HG03469 (cell line): ENCODE data around the gene PTPN22.

Source experiments
- ATAC-seq: cut with Tn5 transposase; IDR thresholded peaks from one replicate; pipeline ENCODE4 v1.9.1; 2021; ENCODE audit warnings: mild to moderate bottlenecking, moderate library complexity, moderate number of reproducible peaks; ENCODE audit not compliant: unreplicated experiment

PTPN22 gene

DNA sequence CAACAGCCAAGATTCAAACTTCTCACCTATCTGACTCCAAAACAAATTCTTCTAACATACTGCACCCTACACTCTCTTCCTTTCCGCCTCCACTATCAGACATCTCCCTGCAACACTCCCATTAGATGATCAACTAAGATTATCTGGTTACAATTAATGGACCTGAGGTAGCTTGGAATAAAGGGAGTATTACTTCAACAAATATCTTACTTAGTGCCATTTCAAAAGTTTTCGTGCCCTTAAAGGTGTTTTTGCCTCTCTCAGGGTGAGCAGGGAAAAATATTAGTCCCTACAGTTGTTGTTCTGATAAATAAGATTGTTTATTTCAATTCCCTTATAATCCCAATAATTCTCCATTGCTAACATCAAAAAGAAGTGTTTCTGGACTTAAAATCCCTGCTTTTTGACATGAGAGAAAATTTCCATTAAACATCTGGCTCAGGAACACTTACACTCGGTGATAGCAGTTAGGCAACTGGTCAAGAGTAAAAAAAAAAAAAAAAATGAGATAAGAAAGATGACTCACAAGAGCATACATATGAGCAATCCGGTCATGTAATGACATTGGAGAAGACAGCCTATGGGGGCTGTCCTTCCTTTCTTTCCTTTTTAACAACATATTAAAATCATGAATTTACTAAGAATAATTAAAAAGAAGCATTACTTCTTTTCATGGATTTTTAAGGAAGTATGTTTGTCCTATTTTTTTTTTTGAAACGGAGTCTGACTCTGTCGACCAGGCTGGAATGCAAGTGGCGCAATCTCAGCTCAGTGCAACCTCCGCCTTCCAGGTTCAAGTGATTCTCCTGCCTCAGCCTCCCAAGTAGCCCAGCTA lies 66.9 kb downstream of the PTPN22 start:
- ATAC-seq, result no peak

DNA sequence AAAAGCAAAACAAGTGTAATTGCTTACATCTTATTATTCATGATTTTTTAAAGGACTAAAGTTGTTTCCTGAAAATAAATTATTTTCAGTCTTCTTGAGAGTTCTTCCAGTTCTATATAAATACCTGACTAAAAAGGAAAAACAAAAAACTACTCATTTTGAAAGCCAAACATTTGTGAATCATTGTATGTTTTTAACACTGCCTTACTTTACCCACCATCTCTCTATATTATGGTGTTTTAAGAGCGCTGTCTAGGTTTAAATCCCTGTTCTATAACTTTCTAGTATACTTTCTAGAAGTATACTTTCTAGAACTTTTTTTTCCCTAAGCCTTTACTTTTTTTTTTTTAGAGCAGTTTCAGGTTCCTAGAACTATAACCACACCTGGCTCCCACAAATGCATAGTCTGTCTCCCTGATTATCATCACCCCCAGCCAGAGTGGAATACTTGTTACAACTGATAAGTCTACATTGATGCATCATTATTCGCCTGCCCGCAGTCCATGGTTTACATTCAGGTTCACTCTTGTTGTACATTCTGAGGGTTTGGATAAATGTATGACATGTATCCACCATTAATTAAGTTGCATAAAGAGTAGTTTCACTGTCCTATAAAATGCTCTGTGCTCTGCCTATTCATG lies 69.0 kb downstream of the PTPN22 start:
- ATAC-seq, result no peak

DNA sequence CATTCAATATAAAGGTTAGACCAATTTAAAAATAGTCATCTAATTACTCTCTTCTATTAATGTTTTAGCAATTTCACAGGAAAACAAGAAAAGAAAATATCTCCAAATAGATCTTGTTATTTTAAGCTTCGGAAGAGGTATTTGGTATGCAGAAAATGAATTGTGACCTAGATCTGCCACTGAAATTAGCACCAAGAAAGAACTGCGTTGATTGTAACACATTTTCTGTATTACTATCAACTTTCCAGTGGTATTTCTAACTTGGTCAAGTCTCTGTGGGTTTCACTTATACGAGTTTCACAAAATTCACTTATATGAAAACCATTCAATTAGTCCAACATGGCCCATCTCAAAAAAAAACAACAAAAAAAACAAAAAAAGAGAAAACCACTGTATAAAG lies 71.0 kb downstream of the PTPN22 start:
- ATAC-seq, result no peak

DNA sequence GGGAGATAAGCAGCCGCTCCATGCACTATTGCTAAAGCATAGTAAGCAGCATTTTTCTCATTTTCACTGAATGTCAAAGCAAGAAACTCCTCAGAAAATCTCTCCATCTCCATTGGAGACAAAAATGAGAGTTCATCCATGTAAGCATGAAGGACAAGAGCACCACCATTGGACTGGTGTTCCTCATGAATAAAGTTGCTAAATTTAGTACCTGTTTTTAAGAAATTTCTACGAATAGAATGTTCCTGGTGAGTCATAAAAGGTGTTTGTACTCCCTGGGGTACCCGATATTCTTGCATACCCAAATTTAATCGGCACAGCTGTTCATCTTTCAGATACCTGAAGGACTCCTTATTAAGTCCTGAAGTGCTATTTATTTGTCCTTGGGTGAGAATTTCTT lies 74.0 kb downstream of the PTPN22 start:
- ATAC-seq, result no peak

DNA sequence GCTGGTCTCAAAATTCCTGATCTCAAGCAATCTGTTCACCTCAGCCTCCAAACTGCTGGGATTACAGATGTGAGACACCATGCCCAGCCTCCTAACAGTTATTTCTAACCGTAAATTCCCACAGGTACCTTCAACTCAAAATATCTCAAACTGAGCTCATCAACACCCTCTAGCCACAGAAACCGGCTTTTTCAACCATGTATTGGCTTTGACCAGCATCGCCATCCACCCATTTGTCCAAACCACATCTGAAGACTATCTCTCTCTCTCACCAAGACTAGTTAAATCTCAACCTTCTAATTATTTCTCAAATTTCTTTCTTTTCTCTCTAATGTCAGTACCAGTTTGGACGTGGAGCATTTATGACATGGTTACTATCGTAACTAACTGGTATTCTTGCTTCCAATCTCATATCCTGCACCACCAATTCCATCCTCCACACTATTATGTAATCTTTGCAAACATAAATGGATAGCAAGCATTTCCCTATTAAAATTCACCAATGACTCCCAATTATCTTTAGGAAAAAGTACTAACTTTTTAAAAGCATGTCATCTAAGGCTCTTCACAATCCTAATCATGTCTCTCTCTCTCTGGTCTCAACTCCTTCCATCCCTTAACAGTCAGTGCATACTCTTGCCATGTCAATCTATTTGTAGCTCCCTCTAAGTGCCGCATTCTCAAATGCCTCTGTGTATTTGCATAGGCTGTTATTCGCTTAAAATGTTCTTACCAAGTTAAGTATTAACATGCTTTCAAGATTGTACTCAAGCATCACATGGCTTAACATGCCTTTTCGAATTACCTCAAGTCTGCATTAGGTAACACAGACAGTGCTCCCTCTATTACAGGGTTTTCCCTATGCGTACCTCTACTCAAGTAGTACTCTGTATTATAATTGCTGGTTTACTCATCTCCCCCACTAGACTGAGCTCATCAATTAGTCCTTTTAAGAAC lies 77.4 kb downstream of the PTPN22 start:
- no peak for ATAC-seq

DNA sequence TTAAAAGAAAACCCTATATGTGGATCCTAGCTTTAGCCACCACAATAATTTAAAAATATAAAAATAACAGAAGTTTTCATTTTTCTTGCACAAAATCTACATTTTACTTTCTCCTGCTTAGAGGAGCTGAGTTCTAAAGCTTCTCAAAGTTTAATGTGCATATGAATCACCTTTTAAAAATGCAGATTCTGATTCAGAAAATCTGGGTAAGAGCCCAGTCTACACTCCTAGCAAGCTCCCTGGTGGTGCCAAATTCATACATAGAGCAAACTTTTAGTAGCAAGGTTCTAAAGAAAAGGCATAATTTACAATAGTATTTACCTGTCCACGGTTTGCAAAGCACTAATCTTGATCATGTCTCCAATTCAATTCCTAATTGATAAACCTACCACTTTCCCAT lies 78.5 kb downstream of the PTPN22 start:
- ATAC-seq, result no peak

DNA sequence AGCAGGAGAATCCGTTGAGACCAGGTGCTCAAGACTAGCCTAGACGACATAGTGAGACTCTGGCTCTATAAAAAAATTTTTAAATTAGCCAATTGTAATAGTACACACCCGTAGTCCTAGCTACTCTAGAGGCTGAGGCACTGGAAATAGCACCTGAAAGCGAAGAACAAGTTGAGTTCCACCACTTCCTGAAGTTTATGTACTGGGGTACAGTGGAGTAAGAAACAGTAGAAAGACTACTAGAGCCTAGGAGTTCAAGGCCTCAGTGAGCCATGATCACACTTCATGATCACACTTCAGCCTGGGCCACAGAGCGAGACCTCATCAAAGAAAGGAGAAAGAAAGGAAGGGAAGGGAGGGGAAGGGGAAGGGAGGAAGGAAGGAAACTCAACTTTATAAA lies 79.0 kb downstream of the PTPN22 start:
- no peak for ATAC-seq

DNA sequence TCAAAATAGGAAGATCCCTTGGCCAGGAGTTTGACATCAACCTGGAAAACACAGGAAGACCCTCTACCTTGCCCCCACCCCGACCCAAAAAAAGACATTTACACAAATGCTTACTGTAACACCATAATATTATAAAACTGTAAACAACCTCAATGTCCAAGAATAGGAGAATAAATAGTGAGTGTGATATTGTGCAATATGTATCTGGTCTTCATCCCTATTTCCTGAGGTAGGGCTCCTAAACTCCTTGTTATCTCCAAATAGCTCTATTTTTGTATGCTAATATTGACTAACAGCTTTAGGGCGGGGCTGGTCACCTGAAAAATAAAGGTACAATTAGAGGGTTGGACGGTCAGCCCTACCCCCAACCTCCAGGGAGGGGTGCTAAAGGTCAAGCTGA lies 82.7 kb downstream of the PTPN22 start:
- ATAC-seq, result no peak

DNA sequence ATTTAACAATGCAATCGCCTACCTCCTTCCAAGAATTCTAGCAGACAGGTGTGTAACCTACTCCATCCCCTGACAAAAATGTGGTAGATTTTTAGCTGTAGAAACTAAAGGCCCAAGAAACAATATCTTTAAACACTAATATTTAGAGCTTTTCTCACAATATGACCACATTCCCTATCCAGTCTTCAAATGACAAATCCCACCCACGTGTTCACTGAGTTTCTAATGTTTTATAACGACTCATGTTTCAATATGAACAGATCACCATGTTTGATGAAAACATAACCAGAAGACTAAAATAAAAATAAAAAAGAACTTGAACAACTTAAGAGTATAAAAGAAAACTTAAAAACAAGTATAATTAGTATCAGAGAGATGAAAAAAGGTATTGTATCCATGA lies 83.8 kb downstream of the PTPN22 start:
- ATAC-seq, result no peak

DNA sequence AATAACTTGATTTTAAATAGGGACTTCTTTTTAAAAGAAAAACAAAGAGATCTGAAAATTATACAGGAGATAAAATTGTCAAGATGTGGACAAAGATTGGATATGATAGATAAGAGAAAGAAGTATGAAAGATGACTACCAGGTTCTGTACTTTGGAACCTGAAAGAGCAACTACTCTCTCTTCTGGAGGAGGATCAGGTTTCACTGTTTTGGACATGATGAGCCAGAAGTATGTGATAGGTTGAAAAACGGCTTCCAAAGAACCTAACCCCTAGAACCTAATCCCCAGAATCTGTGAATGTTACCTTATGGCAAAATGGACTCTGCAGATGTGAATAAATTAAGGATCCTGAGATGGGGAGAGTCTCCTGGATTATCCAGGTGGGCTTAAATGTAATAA lies 85.4 kb downstream of the PTPN22 start:
- ATAC-seq, result no peak

DNA sequence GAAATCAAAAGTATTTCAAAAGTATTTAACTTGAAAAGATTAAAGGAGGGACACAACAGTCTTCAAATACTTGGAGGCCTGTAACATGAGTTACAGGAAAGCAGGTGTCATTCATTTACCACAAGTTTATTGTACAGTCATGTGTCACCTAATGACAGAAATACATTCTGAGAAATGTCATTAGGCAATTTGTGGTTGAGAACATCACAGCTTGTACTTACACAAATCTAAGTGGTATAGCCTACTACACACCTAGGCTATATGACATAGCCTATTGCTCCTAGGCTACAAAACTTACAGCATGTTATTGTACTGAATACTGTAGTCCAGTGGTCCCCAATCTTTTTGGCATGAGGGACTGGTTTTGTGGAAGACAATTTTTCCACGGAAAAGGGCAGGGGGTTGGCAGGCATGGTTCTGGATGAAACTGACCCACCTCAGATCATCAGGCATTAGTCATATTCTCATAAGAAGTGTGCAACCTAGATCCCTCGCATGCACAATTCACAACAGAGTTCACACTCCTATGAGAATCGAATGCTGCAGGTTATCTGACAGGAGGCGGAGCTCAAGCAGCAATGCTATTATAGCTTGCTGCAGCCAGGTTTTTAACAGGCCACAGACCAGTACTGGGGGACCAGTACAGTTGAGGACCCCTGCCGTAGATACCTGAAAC lies 87.3 kb downstream of the PTPN22 start:
- ATAC-seq, result peak; percentile 42

DNA sequence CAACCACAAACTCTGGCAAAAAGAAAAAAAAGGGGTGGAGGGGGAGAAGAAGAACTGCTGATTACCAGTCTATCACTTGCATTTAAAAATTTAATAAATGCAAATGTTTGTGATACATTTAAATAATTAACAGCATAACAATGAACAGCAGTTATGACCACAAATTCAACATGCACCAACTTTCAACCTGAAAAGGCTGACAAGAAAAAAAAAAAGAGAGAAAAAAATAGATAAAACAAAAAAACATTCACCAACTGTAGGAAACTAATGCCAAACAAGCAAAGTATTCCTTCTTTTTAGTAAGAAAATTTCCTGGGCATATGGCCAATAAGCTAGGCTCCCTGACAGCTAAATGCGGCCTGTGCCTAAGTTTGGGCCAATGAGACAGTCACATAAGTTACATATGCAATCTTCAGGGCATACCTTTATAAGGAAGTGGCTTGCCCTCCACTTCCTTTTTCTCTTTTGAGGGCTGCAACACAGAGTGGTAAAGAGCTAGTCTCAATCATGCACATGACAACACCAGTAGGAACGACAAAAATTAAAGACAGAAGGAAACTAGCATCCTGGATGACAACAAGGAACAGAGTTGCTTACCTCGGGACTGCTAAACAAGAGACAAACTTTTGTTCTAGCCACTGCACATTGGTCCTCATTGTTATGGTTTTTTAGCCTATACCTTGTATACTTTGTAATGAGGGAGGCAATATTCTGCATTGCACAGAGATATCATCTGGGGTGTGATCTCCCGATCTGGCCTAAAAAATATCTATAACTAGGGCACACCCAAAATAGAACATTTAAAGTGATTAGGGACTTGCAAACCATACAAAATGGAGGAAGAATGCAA lies 88.0 kb downstream of the PTPN22 start:
- peak; percentile 66 for ATAC-seq

DNA sequence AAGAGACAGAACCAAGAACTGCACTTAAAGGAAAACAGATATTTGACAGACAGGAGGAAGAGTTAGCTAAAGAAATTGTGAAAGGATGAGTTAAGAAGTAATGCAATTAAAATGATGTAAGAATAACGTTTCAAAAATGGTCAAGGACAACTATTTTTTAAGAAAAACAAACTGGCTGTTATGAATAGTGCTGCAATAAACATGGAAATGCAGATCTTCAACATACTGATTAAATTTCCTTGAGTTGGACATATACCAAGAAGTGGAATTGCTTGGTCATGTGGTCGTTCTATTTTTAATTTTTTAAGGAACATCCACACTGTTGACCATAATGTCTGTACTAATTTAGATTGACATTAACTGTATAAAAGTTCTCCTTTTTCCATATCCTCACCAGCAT lies 89.1 kb downstream of the PTPN22 start:
- no peak for ATAC-seq

DNA sequence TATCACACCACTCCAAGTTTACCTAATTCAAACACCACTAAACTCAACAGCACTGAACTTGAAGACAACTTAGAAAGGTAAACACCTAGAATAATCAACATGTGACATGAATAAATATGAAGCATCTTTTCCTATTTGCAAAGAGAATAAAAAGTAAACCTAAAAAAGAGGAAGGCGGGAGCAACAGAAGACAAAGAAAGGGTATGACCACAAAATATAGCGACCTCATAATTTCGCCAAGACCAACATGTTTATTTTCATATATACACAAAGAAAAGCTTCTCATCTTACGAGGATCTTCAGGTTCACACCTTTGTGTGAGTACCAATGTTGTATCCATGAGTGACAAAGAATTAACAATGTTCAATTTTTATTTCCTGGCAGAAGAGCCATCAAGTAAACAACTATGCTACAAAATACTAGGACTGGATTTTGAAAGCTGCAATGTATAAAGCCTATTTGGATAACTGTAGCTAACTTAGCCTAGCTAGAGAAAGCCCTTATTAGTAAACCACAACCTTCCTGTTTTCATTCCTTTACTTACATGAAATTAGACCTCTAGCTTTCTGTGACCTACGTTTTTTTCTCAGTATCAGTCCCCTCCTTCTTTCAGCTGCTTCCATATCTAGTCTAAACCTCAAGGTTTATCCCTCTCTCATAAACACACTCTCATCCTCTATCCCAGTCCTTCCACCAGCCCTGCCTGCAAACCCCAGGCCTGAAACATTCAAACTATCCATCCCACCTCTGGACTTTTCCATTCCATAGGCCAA lies 91.0 kb downstream of the PTPN22 start:
- ATAC-seq, result no peak

DNA sequence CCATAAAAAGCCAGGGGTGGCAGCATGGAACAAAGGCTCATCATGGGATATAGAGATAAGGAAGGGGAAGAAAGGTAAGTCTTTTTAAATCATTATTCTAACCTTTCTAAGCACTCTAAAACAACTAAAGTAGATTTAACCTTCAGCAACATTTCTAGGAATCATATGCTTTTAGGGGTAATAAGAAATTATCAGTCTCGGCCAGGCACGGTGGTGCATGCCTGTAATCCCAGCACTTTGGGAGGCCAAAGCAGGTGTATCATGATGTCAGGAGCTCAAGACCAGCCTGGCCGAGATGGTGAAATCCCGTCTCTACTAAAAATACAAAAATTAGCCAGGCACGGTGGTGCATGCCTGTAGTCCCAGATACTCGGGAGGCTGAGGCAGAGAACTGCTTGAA lies 92.0 kb downstream of the PTPN22 start:
- ATAC-seq, result no peak

DNA sequence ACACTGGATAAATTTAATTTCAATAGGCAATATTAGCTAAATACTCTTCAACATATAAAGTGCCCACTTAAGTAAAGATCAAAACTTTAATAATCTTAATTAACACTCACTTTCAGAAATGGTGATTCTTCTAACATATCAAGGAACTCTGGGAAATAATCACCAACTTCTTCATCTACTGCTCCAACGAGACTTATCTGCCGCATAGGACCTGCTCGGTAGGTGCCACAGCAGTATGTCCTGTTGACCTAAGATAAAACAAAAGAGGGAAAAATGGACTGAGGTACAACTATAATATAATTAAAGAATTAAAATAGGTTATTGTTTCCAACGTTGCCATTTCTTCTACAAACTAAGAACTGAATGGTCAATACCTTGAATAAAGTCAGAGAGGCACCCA lies 94.0 kb downstream of the PTPN22 start:
- ATAC-seq, result no peak

DNA sequence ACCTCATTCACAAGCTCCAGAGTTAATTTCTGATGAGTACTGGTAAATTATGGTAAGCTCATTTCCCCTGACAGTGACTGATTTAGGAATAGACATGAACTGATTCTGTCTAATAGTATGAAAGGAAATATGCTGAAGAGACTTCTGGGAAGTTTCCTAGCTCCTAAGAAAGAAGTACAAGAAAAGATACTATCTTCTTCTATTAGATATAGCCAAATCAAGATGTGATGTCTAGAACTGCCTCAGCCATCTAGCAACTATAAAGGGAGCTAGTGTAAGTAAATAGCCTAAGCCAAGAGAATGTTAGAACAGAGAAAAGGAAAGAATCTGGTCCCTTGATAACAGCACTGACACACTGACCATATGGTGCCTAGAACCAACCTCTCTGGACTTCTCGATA lies 101.5 kb downstream of the PTPN22 start:
- no peak for ATAC-seq

DNA sequence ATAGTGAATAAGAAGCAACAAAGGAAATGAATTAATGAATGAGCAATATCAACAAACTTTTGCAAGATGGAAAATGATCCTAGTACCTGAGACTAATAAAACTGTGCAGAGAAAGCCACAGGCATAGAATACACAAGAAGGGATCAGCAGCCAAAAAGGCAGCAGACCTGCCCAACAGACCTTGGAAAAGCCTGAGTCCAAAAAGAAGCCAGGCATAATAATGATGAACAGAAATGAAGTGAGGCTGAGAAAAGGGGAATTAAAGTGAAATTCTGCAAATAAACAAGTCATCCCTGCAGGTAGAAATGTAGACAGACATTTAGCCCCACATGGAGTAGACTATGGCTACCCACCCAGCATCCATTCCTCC lies 101.9 kb downstream of the PTPN22 start:
- ATAC-seq, result no peak

DNA sequence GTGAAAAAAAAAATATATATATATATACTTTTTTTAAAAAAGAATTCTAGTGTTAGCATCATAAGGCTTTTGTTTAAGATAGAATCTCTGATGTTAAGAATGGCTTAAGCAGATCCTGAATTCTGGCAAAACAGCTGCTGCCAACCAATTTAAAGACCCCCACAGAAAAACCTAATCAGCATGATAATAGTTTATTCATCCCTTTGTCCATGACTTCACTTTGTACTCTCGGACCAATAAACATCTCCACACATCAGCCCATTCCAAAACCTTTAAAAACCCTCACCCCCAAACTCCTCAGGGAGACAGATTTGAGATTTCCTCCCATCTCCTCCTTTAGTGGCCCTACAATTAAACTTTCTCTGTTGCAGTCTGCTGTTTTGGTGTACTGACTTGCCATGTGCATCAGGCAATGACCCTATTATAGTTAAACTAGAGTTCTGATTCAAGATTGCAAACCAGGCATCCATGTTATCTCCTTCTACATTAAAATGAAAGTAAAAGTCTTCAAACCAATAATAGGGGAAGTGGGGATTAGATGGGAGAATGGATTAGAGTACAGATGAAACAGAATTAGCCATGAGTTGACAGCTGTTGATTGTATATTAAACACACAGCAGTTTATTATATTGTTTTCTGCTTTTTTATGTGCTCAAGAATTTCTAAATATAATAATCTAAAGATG lies 102.5 kb downstream of the PTPN22 start:
- ATAC-seq, result no peak
